Fibroblast of peridontal ligament (primary cell): ENCODE results near the gene GAGE12H.
"Not testable (repeated sequence)": the region's sequence is repeated elsewhere in the genome, so short reads cannot be mapped to it uniquely, and the experiment has no call there.

Source experiments
- DNase-seq: peaks from one replicate; pipeline ENCODE4 v3.0.0-alpha.2; 2010; ENCODE audit errors: extremely low read depth

Gene GAGE12H

GRCh38 chrX:49579649-49580048, at the start of gene GAGE12H:
GAGE12H (plus strand) TSS chrX:49579949; CDS start chrX:49581104, 1,155 bp downstream.
- not testable (repeated sequence) for DNase-seq

GRCh38 chrX:49531877-49532276, 47.9 kb upstream of the GAGE12H start, which contains the start of gene GAGE12C:
GAGE12C (plus strand) TSS chrX:49532177; CDS start chrX:49533332, 1,155 bp downstream.
- DNase-seq = not testable (repeated sequence)

GRCh38 chrX:49541433-49541832, 38.3 kb upstream of the GAGE12H start, which contains the start of gene GAGE12D:
GAGE12D (plus strand) TSS chrX:49541733; CDS start chrX:49542888, 1,155 bp downstream.
- DNase-seq = not testable (repeated sequence)

- DNase-seq = not testable (repeated sequence)
These were observed 28.8 kb upstream of the GAGE12H start, which contains the start of gene GAGE12E for GRCh38 chrX:49550989-49551388. GAGE12E (plus strand) TSS chrX:49551289; CDS start chrX:49552444, 1,155 bp downstream.

DNA sequence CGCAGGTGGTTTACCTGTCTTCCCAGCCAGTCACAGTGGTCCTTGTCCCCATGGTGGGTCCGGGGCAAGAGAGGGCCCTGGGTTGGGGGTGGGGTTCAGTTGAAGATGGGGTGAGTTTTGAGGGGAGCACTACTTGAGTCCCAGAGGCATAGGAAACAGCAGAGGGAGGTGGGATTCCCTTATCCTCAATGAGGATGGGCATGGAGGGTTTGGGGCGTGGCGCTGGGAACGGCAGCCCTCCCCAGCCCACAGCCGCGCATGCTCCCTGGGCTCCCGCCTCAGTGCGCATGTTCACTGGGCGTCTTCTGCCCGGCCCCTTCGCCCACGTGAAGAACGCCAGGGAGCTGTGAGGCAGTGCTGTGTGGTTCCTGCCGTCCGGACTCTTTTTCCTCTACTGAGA, 19.2 kb upstream of the GAGE12H start, which contains the start of gene GAGE12F:
Gene GAGE12F, plus strand, starts transcription at position 301 of the 400 bp plus-strand sequence. CDS start 1,155 bp downstream, outside the sequence.
- not testable (repeated sequence) for DNase-seq

DNA sequence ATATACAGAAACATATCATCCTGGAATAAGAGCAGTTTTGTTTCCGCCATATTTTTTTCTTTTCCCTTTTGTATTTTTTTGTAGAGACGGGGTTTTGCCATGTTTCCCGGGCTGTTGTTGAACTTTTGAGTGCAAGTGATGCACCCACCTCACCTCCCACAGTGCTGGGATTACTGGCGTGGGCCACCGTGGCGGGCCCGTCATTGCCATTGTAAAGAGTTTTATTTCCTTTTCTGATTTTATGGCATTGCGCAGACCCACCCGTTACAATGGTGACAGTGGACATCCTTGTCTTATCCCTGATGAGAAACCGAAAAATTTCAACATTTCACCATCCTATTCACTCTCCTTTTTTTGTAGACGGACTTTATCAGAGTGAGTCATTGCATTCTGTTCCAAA, 11.0 kb upstream of the GAGE12H start:
- not testable (repeated sequence) for DNase-seq

DNA sequence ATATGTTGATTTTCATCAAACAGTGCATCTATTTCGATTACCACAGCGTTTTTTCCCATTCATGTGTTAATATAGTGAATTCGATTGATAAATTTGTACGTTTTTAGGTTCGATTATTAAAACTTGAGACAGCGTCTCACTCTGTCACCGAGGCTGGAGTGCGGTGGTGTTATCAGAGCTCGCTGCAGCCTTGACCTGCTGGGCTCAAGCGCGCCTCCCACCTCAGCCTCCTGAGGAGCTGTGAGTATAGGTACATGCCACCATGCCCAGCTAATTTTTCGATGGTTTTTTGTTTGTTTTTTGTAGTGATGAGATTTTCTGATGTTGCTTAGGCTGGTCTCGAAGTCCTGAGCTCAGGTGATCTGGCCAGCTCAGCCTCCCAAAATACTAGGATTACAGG, 10.6 kb upstream of the GAGE12H start:
- not testable (repeated sequence) for DNase-seq

DNA sequence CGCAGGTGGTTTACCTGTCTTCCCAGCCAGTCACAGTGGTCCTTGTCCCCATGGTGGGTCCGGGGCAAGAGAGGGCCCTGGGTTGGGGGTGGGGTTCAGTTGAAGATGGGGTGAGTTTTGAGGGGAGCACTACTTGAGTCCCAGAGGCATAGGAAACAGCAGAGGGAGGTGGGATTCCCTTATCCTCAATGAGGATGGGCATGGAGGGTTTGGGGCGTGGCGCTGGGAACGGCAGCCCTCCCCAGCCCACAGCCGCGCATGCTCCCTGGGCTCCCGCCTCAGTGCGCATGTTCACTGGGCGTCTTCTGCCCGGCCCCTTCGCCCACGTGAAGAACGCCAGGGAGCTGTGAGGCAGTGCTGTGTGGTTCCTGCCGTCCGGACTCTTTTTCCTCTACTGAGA, 9.6 kb upstream of the GAGE12H start, which contains the start of gene GAGE12G:
Gene GAGE12G, plus strand, starts transcription at position 301 of the 400 bp plus-strand sequence. CDS start 1,155 bp downstream, outside the sequence.
- DNase-seq = not testable (repeated sequence)

GRCh38 chrX:49589196-49589595, 9.4 kb downstream of the GAGE12H start, which contains the start of gene GAGE2A:
GAGE2A (plus strand) TSS chrX:49589496; CDS start chrX:49590651, 1,155 bp downstream.
- DNase-seq = not testable (repeated sequence)

DNA sequence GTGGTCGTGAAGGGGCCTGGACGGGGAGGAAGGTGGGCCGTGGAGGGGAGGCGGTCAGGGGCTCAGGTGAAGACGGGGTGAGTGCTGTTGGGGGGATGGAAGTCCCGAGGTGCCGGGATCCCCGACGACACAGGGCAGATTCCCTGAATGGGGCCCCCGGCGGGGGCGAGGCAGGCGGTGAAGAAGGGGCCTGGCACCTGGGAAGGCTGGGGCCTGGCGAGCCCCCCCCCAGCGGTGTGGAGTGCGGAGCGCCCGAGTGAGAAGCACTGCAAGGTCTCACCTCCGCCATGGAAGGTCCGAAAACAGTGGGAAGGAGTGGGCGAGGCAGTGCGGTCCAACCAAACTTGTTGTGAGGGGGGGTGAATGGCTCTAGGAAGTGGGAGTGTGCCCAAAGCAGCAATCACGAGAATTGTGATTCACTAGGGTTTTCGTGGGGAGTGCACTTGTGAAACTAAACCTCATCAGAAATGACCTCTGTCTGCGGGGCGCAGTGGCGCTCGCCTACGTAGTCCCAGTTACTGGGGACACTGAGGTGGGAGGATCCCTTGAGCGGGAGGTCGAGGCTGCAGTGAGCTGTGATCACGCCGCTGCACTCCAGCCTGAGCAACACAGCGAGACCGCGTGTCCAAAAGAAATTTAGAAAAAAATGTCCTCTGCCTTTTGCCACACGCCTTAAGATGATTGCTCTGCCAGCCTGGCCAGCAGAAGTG, 10.2 kb downstream of the GAGE12H start:
- DNase-seq = not testable (repeated sequence)

DNA sequence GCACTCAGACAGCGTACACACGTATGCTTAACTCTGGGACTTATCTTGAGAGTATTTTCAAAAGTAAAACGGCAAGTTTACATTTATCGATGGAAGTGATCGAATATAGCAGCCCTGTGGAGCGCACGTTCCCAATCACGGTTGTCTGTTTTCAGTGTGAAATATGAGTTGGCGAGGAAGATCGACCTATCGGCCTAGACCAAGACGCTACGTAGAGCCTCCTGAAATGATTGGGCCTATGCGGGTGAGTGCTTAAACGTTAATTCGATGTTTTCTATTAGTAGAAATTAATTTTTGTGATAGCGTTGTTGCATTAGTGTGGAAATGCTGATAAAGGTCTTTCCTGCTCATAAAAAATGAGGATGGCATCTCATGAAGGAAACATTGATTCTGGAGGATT, 10.7 kb downstream of the GAGE12H start:
- DNase-seq = not testable (repeated sequence)

DNA sequence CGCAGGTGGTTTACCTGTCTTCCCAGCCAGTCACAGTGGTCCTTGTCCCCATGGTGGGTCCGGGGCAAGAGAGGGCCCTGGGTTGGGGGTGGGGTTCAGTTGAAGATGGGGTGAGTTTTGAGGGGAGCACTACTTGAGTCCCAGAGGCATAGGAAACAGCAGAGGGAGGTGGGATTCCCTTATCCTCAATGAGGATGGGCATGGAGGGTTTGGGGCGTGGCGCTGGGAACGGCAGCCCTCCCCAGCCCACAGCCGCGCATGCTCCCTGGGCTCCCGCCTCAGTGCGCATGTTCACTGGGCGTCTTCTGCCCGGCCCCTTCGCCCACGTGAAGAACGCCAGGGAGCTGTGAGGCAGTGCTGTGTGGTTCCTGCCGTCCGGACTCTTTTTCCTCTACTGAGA, 19.0 kb downstream of the GAGE12H start, which contains the start of gene GAGE1:
Gene GAGE1, plus strand, starts transcription at position 301 of the 400 bp plus-strand sequence. CDS start 1,155 bp downstream, outside the sequence.
- DNase-seq = not testable (repeated sequence)

GRCh38 chrX:49610718-49611310, 31.1 kb downstream of the GAGE12H start:
- no peak for DNase-seq

DNA sequence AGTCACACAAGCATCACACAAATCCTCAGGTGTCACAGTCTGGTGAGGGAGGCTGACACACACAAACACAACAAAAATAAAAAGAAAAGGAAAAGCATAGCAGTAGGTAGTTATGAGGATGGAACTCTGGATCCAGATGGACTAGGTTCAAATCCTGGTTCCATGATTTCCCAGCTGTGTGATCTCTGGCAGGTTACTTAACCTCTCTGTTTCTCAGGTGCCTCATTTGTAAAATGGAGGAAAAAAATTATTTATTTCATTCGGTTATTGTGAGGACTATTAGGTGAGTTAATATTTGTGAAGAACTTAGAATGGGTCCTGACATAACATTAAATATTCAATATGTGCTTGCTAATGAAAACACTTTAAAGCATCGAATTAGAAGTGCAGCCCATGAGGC, 38.8 kb downstream of the GAGE12H start:
- DNase-seq = no peak

GRCh38 chrX:49627086-49627777, 47.5 kb downstream of the GAGE12H start:
- no peak for DNase-seq
